Measurements from ENCODE around the gene UVSSA. TPM values are rescaled to one million over a fixed set of nuclear protein-coding genes. Genes with fewer than 3 reads are reported as not detected.

The UVSSA gene
- polyA plus RNA-seq, 1 experiment: 5.8 TPM

GRCh38 chr4:1317177-1318045 is 29.6 kb upstream of the UVSSA start:
- ChIA-PET POLR2A (no interaction called here), CTCF (no interaction called here)
- Histone ChIP-seq H3K36me3 (ENCODE audit: control insufficient read depth, insufficient read depth, low read length) (peaks cover 49% of the 10 kb centered on the region), H3K27me3 (ENCODE audit: control insufficient read depth, insufficient read depth, low read length) (no peaks in the 10 kb centered on the region), H3K4me3 (ENCODE audit: low read depth, low read length) (no peak overlapping the region)
- no peak for DNase-seq (ENCODE audit: low read depth)
- no peak for TF ChIP-seq CTCF (IDR thresholded peaks at IDR 0.05; ENCODE audit: insufficient read depth, low read depth, low read length)

DNA sequence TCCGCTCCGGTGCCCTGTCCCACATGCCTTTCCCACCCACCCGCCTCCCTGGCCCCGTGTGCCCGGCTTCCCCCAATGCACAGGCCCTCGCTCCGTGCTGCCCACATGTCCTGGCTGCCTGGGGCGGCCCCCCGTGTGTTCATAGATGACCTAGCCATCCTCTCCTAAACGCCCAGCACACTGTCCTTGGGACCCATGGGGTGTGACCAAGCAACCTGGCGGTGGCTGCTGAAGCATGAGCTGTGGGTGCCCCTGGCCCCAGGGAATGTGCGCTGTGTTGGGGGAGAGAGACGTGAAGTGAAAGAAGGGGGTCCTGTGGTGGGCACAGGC is 29.0 kb upstream of the UVSSA start:
- no peaks in the 10 kb centered on the region for H3K27me3 ChIP-seq (ENCODE audit: control insufficient read depth, insufficient read depth, low read length)
- CTCF ChIA-PET: no interaction called here
- peaks cover 48% of the 10 kb centered on the region for H3K36me3 ChIP-seq (ENCODE audit: control insufficient read depth, insufficient read depth, low read length)
- no peak overlapping the region for H3K4me3 ChIP-seq (ENCODE audit: low read depth, low read length)
- POLR2A ChIA-PET: no interaction called here
- no peak for DNase-seq (ENCODE audit: low read depth)
- no peak for TF ChIP-seq CTCF (IDR thresholded peaks at IDR 0.05; ENCODE audit: insufficient read depth, low read depth, low read length)

DNA sequence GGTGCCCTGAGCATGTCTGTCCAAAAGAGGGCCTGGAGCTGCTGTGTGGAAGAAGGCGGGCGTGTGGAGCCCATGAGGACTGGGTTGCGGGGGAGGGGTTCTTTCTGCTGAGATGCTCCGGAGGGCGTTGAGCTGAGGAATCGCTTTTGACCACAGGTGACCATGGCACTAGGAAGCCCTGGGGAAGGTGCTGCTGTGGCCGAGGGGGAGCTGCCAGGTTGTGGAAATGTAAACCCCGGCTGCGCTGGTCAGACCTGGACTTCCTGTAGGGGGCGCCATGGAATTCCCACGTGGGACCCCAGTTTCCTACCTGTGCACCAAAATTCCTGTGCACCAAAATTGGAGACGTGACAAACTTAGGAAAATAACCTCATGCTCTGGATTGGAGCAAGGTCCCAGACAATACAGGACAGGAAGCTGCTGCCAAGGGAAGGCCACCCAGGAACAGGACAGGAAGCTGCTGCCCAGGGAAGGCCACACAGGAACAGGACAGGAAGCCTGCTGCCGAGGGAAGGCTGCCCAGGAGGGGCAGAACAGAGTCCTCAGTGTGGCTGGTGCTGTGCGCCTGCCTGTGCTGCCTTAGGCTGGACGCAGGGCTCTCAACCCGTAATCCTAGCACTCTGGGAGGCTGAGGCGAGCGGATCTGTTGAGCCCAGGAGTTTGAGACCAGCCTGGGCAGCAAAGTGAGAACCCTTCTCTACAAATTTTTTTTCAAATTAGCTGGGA is 28.4 kb upstream of the UVSSA start:
- CTCF ChIA-PET: interaction anchor here (1.2 kb wide), 1 partner anchor 29 kb away, joined by 4 read pairs; the partner anchor contains the start of gene MAEA

DNA sequence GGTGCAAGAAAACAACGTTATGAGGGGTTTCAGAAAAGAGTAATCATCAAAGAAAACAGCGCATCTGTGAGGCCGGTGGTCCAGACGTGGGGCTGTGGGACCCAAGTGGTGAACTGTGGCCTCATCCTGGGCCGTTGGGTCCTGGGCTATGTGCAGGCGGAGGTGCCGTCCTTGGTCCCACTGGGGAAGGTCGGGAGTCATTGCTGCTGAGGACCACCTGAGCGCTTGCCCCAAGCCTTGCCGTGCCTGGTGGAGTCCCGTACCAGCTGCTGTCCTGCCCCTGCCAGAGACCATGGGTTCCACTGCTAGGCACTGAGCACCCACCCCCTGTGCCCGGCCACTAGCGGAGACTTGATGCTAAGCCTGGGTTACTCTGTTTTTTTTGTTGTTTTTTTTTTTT is 25.5 kb upstream of the UVSSA start:
- DNase-seq (ENCODE audit: low read depth): no peak
- Histone ChIP-seq H3K4me3 (ENCODE audit: low read depth, low read length) (no peak overlapping the region), H3K36me3 (ENCODE audit: control insufficient read depth, insufficient read depth, low read length) (peaks cover 39% of the 10 kb centered on the region), H3K27me3 (ENCODE audit: control insufficient read depth, insufficient read depth, low read length) (no peaks in the 10 kb centered on the region)
- ChIA-PET CTCF (no interaction called here), POLR2A (no interaction called here)
- no peak for TF ChIP-seq CTCF (IDR thresholded peaks at IDR 0.05; ENCODE audit: insufficient read depth, low read depth, low read length)

More for the DNA sequence above, 28.4 kb upstream of the UVSSA start:
- POLR2A ChIA-PET: no interaction called here
- no peak for DNase-seq (ENCODE audit: low read depth)
- peak; percentile 27 for TF ChIP-seq CTCF (IDR thresholded peaks at IDR 0.05; ENCODE audit: insufficient read depth, low read depth, low read length)
- peaks cover 49% of the 10 kb centered on the region for H3K36me3 ChIP-seq (ENCODE audit: control insufficient read depth, insufficient read depth, low read length)
- H3K4me3 ChIP-seq (ENCODE audit: low read depth, low read length): no peak overlapping the region
- no peaks in the 10 kb centered on the region for H3K27me3 ChIP-seq (ENCODE audit: control insufficient read depth, insufficient read depth, low read length)

GRCh38 chr4:1321946-1322650 is 24.9 kb upstream of the UVSSA start:
- no peak overlapping the region for H3K4me3 ChIP-seq (ENCODE audit: low read depth, low read length)
- DNase-seq (ENCODE audit: low read depth): no peak
- CTCF ChIA-PET: no interaction called here
- POLR2A ChIA-PET: no interaction called here
- no peak for TF ChIP-seq CTCF (IDR thresholded peaks at IDR 0.05; ENCODE audit: insufficient read depth, low read depth, low read length)
- H3K36me3 ChIP-seq (ENCODE audit: control insufficient read depth, insufficient read depth, low read length): peaks cover 42% of the 10 kb centered on the region
- H3K27me3 ChIP-seq (ENCODE audit: control insufficient read depth, insufficient read depth, low read length): no peaks in the 10 kb centered on the region
